HG03139 (cell line): Measurements from ENCODE around the gene DRAP1.

Source experiments
- ATAC-seq: cut with Tn5 transposase; IDR thresholded peaks from one replicate; pipeline ENCODE4 v1.9.1; 2021; ENCODE audit not compliant: unreplicated experiment

The DRAP1 gene

DNA sequence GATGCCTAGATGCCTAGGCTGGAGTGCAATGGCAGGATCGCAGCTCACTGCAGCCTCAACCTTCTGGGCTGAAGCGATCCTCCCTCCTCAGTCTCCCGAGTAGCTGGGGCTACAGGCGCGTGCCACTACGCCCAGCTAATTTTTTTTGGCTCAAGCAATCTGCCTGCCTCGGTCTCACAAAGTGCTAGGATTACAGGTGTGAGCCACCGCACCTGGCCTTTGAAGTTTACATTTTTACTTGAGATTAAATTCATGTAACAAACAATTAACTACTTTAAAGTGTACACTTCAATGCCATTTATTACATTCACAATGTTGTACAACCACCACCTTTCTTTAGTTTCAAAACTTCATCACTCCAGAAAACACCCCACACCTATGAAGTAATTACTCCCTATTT, 15.5 kb upstream of the DRAP1 start:
- no peak for ATAC-seq

DNA sequence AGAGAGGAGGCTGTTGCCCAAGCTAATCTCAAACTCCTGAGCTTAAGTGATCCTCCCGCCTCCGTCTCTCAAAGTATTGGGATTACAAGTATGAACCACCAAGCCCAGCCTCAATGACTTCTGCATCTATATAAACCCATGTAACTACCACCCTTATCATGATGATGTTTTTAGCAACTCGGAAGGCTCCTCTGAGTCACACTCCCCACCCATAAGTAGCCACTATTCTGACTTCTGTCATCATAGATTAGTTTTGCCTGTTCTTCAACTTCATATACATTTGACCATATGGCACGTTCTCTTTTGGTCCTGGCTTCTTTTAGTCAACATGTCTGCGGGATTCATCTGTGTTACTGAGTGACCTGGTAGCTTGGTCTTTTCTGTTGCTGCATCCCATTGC, 12.6 kb upstream of the DRAP1 start:
- ATAC-seq: no peak

DNA sequence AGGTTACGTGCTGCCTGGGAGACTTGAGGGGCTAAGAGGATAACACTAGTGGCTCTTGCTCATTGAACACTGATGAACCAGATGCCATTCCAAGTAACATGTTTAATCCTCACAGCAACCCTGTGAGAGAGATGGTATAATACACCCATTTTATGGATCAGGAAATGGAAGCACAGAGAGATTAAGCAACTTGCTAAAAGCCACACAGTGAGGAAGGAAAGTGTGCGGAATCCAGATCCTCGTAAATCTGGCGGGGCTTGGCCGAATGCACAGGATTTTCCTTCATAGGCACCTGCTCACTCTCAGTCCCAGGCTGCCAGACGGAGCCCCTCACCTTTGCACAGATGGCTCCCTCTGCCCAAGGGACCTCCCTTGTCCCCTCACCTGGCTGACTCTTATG, 11.3 kb upstream of the DRAP1 start:
- ATAC-seq: no peak

DNA sequence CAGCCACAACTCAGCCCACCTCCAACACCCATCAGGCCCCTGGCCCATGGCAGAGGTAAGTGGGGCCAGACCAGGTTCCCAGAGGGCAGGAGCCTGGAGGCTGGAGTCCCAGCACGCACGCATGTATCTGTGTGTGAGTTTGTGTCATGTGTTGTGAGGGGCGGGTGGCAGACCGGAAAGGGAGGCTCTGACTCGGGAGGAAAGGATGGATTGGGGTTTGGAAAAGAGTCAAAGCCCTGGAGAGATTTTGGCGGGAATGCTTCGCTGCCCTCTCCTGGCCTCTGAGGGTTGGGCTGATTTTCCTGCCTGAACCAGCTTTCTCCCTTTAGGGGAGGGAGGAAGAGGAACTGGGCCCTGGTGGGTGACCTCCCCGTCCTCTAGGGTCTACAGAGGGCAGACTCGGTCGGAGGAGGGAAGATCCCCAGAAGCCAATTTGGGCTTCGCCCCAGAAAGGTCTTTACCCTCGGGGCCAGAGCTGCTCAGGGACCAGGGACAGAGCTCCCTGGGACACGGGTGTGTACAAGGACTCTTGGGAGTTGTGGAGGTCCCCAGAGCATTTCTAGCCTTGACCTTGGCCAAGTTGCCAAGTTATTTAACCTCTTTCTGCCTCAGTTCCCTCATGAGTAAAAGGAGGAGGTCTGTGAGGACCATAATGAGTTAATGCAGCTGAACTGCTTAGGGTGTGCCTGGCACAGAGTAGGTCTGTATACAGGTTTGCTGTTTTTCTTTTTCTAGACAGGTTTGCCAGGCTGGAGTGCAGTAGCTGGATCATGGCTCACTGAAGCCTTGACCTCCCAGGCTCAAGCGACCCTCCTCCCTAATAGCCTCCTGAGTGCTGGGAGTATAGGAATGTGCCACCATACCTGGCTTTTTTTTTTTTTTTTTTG, 7.3 kb upstream of the DRAP1 start:
- no peak for ATAC-seq

DNA sequence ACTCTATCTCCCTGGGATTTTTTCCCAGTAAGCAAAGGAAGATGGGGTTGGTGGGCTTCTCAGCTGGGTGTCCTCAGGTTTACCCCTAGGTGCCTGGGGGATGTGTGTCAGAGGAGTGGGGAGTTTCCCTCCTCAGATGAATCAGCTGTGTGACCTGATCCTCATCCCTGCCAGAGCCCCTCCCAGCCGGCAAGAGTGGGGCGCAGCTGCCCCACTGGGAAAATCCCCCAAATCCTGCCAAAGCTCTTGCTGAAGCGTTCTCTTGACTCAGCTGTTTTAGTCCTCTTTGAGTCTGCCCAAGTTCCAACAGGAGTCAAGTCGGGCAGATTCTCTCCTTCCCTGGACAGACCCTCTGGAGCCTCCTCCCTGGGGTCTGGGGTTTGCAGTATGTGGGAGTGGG, 6.4 kb upstream of the DRAP1 start:
- ATAC-seq: no peak

DNA sequence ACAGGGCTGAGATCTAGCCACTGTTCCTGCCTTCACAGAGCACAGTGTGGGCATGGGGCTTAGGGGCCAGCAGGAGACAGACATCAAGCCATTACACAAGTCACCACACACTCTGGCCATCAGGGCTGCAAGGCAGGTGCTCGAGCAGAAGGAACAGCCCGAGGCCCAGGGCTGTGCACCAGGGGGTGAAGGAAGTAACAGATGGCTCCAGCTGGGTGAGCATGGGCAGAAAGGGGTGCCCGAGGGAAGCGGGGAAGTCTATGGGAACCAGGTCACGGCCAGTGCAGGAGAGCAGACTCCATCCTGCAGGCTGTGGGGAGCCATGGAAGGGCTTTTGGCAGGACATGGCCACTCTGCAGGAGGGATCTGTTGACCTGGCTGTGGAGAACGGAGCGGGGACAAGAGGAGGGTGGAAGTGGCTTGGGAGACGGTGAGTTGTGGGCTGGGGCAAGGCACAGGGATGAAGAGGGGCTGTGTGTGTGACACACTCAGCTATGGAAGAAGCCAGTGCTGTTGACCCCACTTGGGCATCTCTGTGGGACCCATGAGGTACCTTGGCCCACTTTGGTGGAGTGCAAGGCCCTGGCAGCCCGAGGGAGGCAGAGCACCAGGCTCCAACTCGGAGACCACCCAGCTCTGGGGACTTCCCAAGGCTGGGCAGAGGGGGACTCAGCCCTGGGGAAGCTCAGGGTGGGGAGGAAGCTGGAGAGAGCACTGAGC, 4.0 kb upstream of the DRAP1 start:
- no peak for ATAC-seq

DNA sequence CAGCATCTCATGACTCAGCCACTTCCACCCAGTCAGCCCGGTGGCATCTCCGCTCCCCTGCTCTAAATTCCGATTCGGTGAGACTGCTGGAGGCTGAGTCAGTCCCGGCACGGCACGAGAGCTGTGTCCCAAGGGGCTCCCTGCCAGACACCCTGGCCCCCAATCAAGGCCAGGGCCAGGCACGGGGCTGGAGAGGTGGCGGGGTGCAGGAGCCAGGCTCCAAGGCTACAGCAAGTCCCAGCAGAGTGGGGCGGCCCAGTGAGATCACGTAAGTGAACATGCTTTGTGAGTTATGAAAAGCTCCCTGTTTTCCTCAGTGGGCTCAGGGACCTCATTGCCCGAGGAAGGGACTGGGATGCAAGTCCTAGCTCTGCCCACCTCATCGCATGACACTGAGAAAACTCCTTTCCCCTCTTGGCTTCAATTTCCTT, 3.4 kb upstream of the DRAP1 start:
- ATAC-seq: no peak

DNA sequence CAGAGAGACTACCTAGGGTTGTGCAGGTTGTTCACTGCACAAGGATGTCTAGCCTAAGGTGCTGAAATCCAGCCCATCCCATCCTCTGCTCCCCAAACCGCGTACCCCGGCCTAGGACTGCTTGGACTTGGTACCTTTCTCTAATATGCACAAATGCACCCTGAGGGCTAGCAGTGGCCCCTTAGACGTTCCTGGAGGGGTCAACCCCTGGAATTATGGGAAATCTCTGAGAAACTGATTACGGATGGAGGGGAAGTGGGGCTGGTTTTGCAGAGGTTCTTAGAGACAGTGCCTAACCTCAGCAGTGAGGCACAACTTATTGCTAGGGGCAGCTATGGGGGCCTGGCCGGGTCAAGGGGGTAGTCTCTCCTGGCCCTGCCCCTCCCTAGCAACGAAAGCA, 2.8 kb upstream of the DRAP1 start:
- no peak for ATAC-seq

DNA sequence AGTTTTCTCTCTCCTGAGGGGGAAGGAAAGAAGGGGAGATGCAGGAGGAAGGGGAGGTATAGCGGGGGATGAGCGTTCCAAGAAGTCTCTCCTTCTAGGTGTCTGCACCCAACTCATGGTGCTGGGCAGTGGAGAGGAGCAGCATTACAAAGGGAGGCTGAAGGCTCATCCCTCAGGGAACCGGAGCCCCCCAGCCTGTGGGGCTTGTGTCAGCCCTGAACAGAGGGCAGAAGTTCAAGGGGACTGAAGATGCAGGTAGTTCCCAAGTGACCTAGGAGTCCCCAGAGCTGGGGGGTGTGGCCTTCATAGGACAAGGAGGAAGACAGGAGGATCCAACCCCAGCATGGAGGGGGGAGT, 2.2 kb upstream of the DRAP1 start:
- no peak for ATAC-seq

DNA sequence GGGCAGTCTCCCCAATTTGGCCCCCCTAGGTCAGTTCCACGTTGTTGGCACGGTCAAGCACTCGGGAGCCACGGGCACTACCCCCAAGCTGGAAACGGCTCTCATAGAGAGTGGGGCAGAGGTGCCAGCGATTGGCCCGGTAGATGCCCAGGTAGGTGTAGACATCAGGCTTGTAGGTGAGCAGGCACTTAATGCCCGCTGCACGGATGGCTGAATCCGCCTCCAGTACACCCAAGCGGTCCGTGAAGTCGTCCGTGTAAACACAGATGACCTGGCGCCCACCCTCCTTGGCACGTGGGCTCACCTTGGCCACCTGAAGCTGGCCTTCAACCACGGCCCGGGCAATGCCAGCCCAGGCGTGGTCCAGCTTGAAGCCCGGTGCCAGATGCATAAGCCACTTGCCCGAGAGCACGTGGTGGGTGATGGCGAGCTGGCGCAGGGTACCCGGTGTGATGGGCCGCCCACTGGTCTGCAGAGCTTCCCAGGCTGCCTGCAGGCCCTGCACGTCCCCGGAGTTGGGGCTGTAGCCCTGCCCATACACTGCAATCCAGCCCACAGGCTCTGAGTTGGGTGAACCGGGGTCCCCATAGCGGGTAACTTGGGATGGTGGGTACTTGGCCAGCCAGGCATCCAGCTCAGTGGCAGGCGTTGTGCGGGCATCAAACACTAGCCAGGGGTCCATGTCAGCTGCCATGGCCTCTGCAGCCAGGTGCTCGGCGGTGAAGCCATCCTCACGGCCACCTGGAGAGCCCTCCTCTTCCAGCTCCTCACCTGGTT, 1.6 kb upstream of the DRAP1 start:
- no peak for ATAC-seq

DNA sequence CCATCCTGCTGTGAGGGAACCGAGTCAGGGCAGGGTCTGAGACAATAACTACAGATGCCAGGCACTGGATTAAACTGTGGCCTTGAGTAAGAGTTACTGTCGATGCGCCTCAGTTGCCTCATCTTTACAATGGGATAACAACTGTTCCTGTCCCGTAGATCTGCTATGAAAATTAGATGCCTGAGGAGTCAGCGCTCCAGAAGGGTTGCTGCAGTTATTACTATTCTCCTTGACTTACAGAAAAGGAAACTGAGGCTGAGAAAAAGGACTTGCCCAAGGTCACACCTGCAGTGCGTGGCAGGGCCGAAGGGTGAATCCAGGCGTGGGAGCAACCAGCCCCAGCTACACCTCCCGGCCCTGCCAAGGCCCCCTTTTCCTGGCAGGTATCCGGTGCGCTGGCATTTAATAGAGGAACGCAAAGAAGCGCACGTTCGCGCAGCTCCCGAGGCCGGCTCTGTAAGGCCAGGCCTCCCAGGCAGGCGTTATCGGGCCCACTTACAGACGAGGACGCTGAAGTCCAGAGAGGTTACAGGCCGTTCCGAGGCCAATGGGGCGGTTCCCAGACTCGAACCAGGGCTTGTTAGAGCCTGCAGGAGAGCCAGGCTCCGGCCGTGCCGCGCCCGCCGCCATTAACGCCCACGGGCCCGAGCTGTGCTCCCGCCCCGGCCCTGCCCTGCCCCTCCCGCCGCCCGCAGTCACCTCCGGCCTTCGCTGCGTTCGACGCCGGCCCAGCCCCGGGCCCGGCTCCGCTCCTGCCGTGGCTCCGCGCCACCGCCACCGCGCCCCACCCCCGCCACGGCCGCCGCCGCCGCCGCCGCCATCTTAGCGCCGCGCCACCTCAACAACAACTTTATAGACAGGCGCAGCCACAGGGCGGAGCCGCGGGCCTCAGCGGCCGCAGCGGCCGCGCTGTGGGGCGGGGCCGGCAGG, 750 bp upstream of the DRAP1 start, which contains the start of gene C11orf68:
C11orf68 (minus strand) TSS at position 852 of the 930 bp plus-strand sequence; CDS start at position 821, 31 bp downstream.
- ATAC-seq: peak; percentile 44

DNA sequence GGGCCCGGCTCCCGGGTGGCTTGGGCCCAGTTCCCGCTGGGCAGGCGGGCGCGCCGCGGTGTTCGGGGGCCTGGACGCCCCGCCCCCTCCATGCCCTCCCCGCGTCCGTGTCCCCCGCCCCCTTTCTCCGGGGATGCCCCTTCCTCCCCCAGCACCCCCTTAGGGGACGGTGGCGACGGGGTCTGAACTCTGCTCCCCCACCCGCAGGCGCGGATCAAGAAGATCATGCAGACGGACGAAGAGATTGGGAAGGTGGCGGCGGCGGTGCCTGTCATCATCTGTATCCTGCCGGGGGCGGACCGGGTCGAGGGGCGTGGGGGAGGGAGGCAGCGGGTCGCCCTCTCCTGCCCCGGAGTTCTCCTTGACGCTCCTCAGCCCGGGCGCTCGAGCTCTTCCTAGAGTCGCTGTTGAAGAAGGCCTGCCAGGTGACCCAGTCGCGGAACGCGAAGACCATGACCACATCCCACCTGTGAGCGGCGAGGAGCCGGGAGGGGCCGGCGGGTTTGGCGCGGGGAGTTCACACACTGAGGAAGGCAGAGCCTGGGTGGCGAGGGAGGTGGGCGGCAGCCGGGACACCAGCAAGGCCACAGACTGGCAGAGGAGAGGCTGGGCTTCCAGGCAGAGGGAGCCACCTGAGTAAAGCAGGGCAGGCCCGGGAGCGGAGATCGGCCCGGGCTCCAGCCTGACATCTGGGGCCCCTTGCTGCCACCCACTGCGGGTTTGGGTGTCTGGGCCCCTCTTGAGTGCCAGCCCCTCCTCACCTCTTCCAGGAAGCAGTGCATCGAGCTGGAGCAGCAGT, 546 bp downstream of the DRAP1 start:
- peak; percentile 12 for ATAC-seq

DNA sequence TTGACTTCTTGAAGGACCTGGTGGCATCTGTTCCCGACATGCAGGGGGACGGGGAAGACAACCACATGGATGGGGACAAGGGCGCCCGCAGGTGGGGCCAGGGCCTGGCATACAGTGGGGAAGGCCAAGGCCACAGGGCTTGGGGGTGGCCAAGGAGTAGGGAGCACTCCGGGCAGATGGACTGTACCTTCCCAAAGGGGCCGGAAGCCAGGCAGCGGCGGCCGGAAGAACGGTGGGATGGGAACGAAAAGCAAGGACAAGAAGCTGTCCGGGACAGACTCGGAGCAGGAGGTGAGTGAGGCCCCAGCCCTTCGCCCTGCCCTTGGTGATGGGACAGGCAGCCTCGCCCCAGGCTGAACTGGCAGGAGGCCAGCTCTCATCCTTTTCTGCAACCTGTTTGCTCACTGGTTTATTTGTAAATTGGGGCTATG, 1.2 kb downstream of the DRAP1 start:
- ATAC-seq: no peak

DNA sequence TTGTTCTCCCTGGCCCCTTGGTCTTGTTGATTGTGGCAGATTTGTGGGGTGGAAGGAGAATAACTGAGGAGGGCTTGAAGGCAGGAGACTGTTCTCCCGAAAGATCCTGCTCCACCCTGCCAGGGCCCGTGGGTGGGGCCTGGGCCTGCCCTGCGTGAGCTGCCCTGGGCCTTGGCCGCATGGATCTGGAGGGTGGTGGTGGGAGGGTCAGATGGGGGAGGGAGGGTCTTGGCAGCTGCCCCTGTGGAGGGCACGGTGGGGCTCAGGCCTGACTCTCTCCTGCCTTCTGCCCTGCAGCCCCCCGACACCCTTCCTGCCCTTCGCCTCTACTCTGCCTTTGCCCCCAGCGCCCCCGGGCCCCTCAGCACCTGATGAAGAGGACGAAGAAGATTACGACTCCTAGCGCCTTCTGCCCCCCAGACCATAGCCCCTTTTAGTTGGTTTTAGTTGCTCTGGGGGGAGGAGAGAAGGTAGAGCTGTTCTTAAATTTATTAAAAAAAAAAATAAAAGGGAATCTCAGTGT, 1.9 kb downstream of the DRAP1 start:
- no peak for ATAC-seq

DNA sequence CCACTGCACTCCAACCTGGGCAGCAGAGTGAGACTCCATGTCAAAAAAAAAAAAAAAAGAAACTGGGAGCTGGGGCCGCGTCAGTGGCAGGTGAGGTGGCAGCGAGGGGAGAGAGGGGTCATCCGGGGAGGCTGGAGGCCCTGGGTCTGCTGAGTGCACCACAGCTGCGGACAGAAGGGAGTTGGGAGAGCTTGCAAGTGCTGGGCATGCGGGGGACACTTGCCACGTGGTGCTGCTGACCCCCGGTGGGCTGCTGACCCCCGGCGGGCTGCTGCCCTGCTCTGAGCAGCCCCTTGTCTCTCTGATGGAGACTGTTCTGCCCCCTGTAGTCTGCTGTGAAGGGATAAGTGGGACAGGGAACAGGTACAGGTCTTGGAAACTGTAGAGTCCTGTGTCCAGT, 2.6 kb downstream of the DRAP1 start:
- no peak for ATAC-seq

DNA sequence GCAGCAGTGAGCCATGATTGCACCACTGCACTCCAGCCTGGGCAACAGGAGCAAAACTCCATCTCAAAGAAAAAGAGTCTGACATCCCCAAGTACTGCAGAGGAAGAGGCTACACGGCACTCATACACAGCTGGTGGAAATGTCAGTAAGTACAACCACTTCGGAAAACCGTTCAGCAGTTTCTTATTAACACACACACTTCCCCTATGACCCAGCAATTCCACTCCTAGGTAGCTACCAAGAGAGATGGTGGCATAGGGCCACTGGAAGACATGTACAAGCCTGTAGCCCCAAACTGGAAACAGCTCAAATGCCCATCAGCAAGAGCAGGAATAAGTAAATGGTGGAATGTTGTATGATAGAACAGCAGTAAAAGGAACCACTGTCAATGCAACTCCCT, 3.3 kb downstream of the DRAP1 start:
- ATAC-seq: no peak

DNA sequence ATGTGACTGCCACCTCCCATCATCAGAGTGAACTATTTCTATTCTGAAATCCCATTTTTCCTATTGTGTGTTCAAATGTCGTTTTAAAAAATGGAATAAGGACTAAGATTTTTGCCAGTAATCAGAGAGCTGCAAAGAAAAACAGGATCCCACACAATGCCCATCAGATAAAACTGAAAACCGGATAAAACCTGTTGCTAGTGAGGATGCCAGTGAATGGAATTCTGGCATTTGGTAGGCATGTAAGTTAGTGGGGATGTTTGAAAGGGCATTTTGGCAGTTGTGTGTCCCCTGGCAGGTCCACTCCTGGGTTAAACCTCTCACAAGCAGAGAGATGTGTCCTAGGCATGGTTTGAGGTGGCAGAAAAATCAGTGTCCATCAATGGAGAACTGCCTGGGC, 6.2 kb downstream of the DRAP1 start:
- ATAC-seq: no peak

DNA sequence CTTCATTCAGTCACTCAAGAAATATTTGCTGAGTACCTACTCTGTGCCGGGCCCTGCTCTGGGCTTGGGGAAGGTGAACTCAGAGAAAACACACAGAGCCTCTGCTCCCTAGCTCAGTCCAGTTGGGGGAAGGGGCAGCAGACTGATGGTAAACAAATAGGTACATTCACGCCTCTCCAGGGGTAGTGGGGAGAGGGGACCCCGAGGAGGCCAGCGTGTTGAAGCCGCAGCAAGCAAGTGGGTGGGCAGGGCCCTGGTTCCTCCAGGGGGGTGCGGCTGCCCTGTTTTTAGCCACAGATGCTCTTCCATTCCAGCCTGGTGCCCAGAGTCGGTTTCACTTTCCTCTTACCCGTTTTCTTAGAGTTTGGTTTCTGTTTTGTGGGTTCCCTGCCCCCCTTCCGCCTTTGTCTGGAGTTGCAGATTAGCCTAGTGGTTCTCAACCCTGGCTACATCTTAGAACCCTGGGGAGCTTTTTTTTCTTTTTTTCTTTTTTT, 8.7 kb downstream of the DRAP1 start:
- peak; percentile 76 for ATAC-seq

DNA sequence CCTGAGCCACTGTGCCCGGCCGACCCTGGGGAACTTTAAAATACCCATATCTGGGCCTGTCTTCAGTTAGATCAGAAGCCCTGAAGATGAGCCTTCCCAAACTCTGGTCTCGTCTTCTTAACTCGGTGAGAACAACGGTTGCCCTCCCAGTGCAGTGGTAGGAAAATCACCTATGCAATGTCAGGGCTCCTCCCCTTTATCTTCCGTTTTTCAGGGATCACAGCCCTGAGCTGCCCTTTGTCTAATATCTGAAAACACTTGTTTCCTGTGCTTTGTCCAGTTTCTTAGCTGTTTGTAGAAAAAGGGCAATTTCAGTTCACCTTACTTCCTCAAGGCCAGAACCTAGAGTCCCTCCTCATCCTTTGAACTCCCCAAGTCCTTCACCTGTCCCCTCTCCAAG, 9.4 kb downstream of the DRAP1 start:
- ATAC-seq: no peak
